GM12874 (cell line): ENCODE data around the gene ETHE1.

ENCODE experiments used
- TF ChIP-seq, protein P1 (sequence below): IDR thresholded peaks from 2 replicates; pipeline ENCODE4 v1.5.1; 2011; ENCODE audit warnings: low read depth, mild to moderate bottlenecking, control low read depth, low read length, moderate library complexity; ENCODE audit not compliant: insufficient read depth

Gene ETHE1

DNA sequence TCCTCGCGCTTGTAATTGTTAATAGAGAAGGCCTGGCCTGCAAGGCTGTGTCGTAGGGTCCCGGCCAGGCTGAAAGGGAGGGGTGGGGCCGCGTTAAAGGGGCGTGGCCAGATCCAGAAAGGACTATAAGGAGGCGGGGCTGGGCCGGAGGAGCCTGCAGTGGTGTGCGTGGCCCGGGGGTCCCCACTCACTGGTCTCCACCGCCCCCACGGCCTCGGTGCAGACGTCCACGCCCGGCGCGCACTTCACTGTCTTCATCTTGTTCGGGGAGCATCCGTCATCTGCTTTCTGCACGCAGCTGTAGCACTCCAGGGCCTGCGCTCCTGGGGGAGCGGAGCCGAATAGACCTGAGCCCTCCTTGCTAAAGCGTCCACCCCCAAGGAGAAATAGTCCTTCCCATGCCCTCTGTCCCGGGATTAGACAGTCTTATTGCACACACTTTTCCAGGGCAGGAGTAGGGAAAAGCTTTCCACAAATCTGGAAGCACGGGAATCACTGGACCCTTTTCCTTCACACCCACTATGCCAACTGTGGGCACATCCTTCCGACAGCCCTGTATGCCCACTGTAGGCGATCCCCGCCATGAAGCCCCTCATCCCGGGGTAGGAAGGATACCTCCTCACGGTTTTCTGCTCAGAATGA, 62.7 kb downstream of the ETHE1 start:
- TF ChIP-seq, protein P1, sequence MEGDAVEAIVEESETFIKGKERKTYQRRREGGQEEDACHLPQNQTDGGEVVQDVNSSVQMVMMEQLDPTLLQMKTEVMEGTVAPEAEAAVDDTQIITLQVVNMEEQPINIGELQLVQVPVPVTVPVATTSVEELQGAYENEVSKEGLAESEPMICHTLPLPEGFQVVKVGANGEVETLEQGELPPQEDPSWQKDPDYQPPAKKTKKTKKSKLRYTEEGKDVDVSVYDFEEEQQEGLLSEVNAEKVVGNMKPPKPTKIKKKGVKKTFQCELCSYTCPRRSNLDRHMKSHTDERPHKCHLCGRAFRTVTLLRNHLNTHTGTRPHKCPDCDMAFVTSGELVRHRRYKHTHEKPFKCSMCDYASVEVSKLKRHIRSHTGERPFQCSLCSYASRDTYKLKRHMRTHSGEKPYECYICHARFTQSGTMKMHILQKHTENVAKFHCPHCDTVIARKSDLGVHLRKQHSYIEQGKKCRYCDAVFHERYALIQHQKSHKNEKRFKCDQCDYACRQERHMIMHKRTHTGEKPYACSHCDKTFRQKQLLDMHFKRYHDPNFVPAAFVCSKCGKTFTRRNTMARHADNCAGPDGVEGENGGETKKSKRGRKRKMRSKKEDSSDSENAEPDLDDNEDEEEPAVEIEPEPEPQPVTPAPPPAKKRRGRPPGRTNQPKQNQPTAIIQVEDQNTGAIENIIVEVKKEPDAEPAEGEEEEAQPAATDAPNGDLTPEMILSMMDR, result no peak

DNA sequence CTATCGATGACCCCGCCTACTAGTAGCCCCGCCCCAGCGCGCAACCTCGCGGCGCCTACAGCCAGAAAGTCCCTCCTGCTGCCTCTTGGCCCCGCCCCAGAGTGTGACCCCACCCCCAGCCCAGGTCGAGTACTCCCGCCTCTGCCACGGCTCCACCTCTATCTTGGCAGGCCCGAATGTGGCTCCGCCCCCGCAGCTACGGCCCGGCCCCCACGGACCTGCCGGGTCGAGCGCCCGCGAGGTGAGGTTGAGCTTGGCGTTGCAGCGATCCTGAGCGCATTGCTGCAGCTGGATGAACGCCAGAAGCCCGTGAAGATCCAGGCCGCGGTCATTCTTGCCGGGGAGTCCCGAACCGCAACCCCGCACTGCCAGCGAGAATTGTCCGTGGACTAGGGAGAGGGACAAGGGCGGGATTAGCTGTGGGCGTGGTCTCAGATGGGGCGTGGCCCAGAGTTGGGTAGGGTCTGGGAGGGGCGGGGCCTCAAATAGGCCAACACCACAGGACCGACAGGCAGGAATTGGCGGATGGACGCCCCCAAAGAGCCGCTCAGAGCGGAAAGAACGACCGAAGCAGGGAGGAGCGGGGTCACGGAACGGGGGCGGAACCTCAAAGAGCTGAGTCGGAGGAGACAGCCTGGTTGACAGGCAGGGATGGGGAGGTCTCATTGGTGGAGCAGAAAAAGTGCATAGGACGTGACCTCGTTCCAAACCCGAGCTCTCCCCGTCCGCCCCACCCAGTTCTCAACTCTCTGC, 63.4 kb downstream of the ETHE1 start:
- TF ChIP-seq, protein P1, result no peak

DNA sequence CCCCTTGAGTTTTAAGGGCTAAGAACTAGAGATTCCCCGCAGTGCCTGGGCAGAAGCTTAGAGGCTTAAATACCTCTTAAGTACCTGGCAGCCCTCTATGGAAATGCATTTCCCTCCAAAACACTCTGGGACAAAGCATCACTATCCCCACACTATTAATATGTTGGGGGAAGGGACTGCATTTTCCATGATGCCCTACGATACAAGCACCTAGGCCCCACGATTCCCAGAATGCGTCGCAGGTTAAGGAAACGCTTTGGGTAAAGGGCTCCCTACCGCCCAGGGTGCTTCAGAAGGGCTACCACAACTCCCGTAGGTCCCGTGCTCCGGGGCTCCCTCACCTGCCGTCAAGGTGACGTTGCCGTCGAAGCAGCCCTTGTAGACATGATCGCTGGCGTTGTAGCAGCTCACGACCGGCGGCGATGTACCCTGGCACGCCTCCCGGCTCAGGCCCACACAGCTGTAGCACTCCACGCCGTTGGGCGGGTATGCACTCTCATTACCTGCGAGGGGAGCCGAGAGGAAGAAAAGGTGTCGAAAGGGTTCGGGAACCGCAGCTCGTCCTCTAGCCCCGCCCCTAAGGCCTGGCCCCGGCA, 64.1 kb downstream of the ETHE1 start:
- TF ChIP-seq, protein P1, result no peak

DNA sequence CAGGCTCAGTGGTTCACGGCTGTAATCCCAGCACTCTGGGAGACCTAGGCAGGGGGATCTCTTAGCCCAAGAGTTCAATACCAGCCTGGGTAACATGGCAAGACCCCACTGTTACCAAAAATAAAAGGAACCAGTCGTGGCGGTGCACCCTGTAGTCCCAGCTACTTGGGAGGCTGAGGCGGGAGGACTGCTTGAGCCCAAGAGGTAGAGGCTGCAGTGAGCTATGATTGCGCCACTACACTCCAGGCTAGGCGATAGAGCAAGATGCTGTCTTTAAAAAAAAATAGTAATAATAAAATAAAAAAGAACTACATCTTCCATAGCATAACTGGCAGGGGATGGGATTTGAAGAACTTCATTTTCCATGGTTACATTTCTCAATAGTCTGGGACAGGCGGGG, 64.6 kb downstream of the ETHE1 start:
- TF ChIP-seq, protein P1, result no peak

DNA sequence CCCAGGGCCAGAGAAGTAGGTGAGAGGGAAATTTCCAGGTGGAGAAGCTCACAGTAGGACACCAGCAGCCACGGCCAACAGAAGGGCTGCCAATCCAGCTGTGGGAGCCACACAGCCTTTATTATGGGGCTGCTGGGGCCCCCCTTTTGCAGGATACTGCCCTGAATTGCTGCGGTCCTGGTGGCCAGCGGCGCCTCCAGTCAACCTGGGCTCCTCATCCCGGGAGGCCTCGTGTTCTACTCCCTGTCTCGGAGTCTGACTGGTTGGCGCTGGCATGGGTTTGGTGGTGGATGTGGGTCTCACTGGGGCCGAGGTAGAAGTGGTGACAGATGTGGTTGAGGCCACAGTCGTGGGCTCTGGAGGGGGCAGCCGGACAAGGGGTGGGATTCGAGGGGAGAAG, 65.7 kb downstream of the ETHE1 start:
- TF ChIP-seq, protein P1, result no peak

DNA sequence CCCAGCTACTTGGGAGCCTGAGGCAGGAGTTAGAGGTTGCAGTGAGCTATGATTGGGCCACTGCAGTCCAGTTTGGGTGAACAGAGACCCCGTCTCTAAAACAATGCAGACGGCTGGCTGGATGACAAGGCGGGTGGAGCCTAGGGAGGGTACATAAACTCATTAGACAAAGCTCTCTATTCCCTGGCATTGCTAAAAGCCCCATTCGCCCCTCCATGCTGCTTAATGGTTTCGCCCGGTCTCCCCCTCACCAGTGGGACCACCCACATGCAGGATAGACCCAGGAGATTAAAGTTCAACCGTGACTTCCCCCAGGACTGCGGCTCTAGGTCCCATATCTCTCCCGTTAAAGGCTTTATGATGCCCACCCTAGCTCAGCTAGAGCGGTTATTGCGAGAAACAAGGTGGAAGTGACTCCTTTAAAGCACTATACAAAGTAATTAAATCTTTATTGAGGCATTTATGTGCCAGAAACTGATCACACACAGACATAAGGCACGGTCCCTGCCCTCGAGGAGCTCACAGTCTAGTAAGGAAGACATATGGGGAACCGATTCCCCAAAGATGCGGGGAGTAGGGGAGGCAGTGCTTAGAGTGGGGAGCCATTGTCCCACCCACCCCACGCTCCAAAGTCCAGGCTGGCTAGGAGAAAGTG, 66.5 kb downstream of the ETHE1 start:
- TF ChIP-seq, protein P1, result no peak

DNA sequence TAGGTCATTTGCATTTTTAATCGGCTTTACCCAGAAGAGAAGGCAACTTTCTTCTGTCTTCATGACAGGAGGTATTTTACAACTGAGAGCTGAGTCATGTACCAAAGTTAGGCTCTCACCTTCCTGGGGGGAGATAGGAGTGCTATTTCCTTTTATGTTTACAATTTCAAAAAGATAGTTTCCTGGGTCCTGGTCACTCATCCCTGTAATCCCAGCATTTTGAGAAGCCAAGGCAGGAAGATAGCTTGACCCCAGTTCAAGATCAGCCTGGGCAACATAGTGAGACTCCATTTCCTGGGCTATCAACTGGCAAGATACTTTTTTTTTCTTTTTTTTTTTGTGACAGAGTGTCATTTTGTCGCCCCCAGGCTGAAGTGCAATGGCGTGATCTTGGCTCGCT, 69.2 kb downstream of the ETHE1 start:
- TF ChIP-seq, protein P1, result no peak
